ENCODE measurements around the gene CELF3.

Gene CELF3

GRCh38 chr1:151720974-151721787 lies 4.6 kb upstream of the CELF3 start, which contains the start of gene RIIAD1:
Gene RIIAD1, plus strand, starts transcription at chr1:151721522. Its CDS starts 15 bp downstream, at chr1:151721537.
- peak; percentile 9 for DNase-seq (ENCODE audit: low spot score)

DNA sequence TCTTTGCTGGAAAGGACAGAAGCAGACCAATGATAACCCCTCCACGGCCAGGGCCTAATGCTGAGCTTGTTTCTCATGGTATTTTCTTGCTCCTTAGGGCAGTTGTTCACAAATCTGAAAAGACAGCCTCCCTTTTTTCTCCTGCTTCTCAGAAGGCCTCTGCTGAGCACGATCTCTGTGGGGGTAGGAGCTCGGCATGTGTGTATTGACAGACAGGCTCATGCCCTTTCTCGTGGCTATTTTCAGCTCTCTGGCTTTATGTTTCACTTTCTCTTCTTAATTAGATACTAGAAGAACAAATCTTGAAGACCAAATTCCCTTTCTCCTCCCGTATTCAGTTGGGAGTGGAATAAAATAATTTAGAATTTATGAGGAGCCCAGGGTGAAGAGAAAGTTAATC lies 4.0 kb upstream of the CELF3 start:
- no peak for DNase-seq (ENCODE audit: low spot score)

GRCh38 chr1:151720125-151720524 lies 3.5 kb upstream of the CELF3 start:
- no peak for DNase-seq (ENCODE audit: low spot score)

DNA sequence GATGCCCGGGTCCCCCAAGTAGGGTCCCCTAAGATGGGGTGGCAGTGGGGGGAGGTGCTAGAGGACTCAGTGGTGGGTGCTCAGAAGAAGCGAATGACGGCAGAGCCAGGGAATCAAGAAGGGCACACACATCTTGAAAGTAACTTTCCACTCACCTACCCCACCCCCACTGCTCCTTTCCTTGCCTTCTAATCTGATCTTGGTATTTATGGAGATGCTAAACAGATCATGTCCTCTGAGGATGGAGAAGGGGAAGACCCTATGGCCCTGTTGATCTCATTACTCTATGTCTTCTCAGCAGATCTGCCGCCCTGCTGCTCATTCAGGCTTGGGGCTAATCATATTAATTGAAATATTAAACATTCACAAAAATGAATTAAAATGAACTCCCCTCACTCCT lies 2.1 kb upstream of the CELF3 start:
- no peak for DNase-seq (ENCODE audit: low spot score)

DNA sequence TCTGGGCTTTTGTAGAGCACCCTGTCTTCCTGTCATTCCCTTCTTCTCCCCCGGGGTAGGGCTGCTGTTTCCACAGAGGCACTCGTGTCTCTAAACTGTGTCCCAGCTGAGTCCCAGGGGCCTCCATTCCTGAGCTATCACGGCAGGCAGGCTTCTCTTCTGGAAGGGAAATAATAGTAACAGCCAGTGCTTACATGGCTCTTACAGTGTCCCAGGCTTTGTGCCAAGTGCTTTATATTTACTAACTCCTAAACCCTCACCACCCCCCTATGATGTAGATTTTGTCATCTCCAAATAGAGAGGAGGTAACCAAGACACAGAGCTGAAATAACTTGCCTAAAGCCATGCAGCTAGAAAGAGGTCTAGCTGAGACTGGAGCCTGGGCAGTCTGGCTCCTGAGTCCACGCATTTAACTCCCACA lies 1.4 kb upstream of the CELF3 start:
- DNase-seq (ENCODE audit: low spot score): no peak

DNA sequence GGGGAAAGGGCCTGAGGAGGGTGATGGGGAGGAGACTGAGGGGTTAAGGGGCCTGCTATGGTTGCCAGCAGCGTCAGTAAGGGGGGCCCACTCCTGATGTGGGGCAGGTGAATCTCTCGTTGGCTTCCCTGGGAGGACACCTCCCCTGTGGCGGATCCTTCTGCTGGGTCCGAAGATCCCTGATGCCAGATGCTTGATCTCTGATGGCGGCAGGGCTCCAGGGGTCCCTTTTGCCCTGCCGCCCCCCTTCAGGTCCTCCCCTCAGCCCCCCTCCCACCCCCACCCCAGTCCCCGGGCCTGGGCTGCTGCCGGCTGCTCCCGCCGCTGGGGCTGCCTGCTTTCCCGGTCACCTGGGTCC lies 219 bp downstream of the CELF3 start:
- no peak for DNase-seq (ENCODE audit: low spot score)

- no peak for DNase-seq (ENCODE audit: low spot score)
Measured at GRCh38 chr1:151715726-151716404, 738 bp downstream of the CELF3 start.

- DNase-seq (ENCODE audit: low spot score): no peak
Measured at GRCh38 chr1:151714820-151715725, 1.5 kb downstream of the CELF3 start.

DNA sequence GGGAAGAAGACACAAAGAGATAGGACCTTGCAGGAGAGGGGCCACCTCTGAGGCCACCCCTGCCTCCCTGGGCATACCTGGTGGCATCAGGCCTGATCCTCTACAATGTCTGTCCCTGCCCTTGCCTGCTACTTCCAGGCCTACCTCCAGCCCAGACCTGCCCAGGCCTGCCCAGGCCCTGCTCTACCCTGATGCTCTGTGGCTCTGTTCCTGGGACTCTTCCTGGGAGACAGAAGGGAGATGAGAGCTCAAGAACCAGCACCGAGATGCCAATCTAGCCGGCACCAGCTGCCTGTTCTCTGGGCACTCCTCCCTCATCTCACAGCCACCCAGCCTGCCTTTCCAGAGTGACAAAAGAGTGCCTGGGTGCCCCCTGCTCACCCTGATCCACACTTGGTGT lies 2.7 kb downstream of the CELF3 start:
- DNase-seq (ENCODE audit: low spot score): no peak

DNA sequence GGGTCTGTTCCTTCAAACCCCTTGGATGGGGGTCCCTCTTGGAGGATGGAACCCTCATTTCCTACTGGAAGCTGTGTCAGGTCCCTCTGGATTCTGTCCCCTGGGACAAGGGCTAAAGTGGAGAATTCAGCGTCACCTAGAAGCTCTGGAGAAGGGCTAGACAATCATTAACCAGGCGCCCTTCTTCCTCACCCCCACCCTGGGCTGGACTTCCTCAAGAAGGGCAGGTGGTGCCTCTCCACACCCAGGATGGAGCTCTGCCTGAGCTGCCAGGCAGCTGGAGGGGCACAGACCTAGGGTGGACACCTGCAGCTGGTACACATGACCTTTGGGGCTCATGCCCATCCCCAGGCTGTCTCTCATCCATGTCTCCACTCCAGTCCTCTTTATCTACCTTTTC lies 3.6 kb downstream of the CELF3 start:
- DNase-seq (ENCODE audit: low spot score): no peak

DNA sequence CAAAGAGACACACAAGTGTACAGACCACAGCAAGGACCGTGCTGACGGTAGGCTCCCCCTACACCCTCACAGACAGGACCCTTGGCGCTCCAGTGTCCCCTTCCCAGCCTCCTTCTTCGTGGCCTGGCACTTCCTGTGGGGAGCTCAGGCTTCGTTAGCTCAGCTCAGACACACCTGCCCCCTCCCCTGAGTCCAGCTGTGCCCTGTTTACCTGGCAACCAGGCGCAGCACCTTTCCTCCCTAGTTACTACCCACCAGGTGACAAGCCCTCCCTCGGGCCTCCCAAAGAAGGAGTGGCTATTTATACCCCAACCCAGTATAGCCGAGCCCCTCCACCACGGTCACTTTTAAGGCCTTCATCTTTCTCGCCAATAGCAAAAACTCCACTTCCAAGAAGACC lies 4.7 kb downstream of the CELF3 start:
- DNase-seq (ENCODE audit: low spot score): no peak

DNA sequence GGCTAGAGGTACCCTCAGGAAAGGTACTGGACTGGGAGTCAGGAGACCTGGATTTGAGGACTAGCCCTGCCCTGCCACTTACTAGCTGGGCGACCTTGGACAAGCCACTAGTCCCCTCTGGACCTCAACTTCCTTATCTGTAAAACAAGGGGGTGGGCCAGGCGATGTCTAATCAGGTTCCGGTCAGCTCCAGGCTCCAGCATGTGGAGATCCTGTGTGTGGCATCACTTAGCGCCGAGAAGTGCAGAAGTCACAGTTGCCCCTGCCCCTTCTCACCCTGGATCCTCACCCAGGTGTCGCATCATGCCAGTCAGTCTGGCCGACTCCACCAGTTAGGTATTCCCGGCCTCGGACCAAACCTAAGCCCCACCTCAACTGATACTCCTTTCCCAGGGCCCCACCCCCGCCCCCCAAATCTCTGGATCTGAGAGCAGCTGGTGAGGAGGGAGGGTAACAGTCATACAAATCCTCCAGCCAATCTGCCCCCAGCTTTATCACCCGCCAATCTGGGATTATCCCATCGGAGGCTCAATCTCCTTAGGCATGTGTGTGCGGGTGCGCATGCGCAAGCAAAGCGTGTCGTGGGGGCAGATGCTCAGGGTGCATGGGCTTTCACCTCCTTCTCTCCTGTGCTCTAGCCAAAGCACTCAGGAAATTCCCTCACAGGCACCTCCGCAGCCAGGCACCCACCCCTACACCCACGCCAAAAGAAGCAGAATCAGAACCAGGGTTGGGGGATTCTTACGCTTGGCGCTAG lies 5.4 kb downstream of the CELF3 start:
- DNase-seq (ENCODE audit: low spot score): no peak

DNA sequence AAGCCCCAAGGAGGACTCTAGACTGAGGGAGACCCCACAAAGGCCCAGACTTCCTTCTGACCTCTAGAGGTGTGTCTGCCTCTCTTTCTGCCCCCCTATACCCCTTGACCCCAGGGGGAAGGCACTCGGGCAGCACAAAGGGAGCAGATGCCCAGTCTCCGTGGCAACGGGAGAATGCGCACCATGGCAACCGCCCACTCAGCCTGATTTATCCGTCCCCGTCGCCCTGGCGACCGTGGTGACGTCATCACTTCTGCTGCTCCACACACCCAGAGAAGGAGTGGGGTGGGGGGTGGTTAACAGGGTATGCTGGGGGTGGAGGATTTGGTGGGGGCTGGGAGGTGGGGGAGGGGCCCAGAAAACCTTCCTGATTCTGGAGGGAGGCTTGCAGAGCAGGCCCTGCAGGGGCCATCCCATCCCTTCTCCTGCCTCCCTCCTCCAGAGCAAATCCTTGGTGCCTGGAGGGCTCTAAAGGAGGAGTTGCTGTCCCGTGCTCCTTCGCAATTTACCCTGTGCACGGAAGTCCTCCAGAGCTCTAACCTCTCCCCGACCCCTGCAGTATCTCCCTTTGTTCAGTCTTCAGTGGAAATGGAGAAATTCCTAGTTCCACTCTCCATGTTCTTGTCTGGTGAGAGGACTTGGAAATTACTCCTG lies 6.3 kb downstream of the CELF3 start:
- DNase-seq (ENCODE audit: low spot score): peak; percentile 15

DNA sequence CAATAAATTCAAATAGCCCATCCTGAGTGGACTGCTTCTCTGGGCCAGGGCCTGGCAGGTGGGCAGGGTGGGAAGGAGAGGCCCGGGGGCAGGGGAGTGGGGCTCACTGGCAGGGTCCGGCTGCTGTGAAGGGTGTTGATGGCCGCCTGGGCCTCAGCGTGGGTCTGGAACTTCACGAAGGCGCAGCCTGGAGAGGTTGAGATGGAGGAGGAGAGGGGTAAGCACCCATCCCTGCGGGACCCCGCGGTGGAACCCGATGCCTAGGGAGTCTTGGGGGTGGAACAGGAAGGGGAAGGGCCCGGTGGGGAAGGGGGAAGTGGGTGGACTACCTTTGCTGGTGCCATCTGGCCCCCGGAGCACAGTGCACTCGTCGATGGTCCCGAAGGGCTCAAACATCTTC lies 7.7 kb downstream of the CELF3 start:
- DNase-seq (ENCODE audit: low spot score): no peak

GRCh38 chr1:151707541-151708065 lies 9.0 kb downstream of the CELF3 start:
- DNase-seq (ENCODE audit: low spot score): no peak

DNA sequence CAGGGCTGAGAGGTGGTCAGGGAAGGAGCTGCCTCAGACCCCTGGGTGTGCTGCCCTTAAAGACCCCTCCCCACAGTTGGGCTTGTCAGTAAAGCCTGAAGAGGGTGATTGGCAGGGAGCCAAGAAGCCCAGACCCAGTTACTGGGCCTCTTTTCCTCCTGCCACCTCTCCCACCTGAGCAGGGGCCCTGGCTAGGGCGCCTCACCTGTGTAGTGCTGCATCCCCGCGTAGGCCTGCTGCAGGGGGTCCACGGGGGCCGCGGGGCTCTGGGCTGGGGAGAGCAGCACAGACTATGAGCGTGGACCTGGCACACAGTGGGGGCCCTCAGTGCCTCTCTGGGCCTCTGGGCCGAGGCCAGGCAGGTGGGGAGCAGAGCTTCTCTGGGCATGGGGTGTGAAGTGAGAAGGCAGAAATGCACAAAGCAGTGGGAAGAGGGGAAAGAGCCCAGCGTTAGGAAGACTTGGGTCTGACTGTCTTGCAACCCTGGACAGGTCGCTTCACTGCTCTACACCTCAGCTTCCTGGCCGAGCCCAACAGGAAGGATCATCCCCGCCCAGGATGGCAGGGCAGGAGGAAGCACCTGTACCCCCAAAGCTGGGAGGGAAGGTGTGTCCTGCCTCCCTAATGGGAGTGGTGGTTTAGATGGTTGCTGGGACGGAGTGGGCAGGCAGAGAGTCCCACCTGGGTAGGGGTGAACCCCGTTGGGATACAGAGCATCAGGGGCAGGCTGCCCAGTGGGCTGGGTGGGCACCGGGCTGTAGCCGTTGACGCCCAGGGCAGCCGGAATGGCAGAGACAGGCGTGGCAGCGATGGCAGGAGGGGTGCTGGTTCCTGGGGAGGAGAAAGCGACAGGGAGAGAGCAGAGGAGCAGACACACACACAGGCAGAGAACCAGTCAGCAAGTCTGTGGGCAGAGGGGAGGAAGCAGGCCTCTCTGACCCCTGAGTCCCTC lies 9.9 kb downstream of the CELF3 start:
- DNase-seq (ENCODE audit: low spot score): no peak

GRCh38 chr1:151705753-151706463 lies 10.7 kb downstream of the CELF3 start:
- DNase-seq (ENCODE audit: low spot score): no peak

DNA sequence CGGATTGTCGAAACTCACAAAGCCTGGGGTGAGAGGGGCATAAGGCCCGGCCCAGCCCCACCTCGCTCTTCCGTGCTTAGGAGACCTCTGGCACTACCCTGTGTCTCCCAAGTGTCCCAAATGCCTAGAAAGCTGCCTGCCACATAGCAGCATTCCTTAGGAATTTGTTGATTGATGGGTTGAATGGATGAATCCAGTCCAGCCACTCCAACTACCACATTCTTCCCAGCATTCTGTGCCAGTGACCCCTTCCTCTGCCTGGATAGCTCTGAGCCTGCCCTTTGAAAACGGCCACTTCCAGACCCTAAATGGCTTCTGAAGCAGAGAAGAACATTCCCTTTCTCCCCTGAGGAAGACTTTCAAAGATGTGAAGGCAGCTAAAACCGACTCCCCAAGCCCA lies 11.5 kb downstream of the CELF3 start:
- DNase-seq (ENCODE audit: low spot score): no peak

DNA sequence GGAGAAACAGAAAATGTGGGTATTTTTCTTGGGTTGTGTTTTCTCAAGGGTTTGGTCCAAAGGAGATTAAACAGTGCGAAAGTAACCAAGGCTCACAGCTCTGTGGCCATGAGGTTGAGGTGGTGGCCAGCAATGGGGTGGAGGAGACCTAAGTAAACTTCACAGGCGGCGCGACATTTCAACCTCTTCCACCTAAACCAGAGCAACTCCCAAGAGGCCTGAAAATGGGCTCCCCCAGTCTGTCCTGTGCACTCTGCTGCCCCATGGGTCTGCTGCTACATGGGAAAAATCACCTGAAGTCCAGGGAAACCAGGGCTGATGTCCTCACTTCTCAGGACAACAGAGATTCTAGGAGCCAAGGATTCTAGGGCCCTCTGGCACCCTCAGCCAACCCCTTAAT lies 12.4 kb downstream of the CELF3 start:
- DNase-seq (ENCODE audit: low spot score): no peak

All from activated CD4-positive, alpha-beta T cell treated with anti-CD3 and anti-CD28 coated beads, Interleukin-2, Interleukin-4, amounts not matched to agents 100 ng/mL and 50 ng/mL, durations not matched to agents 16 hours and 8 hours (primary cell).